ENCODE results near the gene PTPRN2.

PTPRN2 gene

GRCh38 chr7:158486919-158487318 is 100.7 kb downstream of the PTPRN2 start:
- no peak for DNase-seq

GRCh38 chr7:158484801-158485531 is 102.7 kb downstream of the PTPRN2 start:
- DNase-seq, result no peak

GRCh38 chr7:158482480-158482879 is 105.1 kb downstream of the PTPRN2 start:
- no peak for DNase-seq

- no peak for DNase-seq
Observed at GRCh38 chr7:158479664-158480025, 108.0 kb downstream of the PTPRN2 start.

- no peak for DNase-seq
Observed at GRCh38 chr7:158479021-158479663, 108.5 kb downstream of the PTPRN2 start.

GRCh38 chr7:158477866-158478265 is 109.8 kb downstream of the PTPRN2 start:
- no peak for DNase-seq

GRCh38 chr7:158476331-158476932 is 111.2 kb downstream of the PTPRN2 start:
- no peak for DNase-seq

GRCh38 chr7:158475679-158476052 is 112.0 kb downstream of the PTPRN2 start:
- DNase-seq, result no peak

- no peak for DNase-seq
Observed at GRCh38 chr7:158475036-158475678, 112.5 kb downstream of the PTPRN2 start.

- no peak for DNase-seq
Observed at GRCh38 chr7:158474488-158474887, 113.1 kb downstream of the PTPRN2 start.

GRCh38 chr7:158473946-158474345 is 113.7 kb downstream of the PTPRN2 start:
- DNase-seq, result no peak

GRCh38 chr7:158473221-158473620 is 114.4 kb downstream of the PTPRN2 start:
- DNase-seq, result no peak

- no peak for DNase-seq
Observed at GRCh38 chr7:158472596-158472995, 115.0 kb downstream of the PTPRN2 start.

GRCh38 chr7:158471716-158472115 is 115.9 kb downstream of the PTPRN2 start:
- no peak for DNase-seq

- DNase-seq, result no peak
Observed at GRCh38 chr7:158470336-158470735, 117.3 kb downstream of the PTPRN2 start.

- DNase-seq, result no peak
Observed at GRCh38 chr7:158469396-158470051, 118.1 kb downstream of the PTPRN2 start.

- DNase-seq, result no peak
Observed at GRCh38 chr7:158468700-158469296, 118.8 kb downstream of the PTPRN2 start.

GRCh38 chr7:158468181-158468580 is 119.4 kb downstream of the PTPRN2 start:
- DNase-seq, result no peak

GRCh38 chr7:158467562-158467961 is 120.1 kb downstream of the PTPRN2 start:
- DNase-seq, result no peak

GRCh38 chr7:158463317-158463716 is 124.3 kb downstream of the PTPRN2 start:
- no peak for DNase-seq

- DNase-seq, result no peak
Observed at GRCh38 chr7:158461824-158462223, 125.8 kb downstream of the PTPRN2 start.

GRCh38 chr7:158460665-158461064 is 127.0 kb downstream of the PTPRN2 start:
- DNase-seq, result no peak

Measured in stimulated activated CD4-positive, alpha-beta T cell treated with anti-CD3 and anti-CD28 coated beads, Interleukin-4, amount 100 ng/mL, for 1 hour (primary cell).